Measurements from ENCODE around the gene UNC50.

The UNC50 gene

DNA sequence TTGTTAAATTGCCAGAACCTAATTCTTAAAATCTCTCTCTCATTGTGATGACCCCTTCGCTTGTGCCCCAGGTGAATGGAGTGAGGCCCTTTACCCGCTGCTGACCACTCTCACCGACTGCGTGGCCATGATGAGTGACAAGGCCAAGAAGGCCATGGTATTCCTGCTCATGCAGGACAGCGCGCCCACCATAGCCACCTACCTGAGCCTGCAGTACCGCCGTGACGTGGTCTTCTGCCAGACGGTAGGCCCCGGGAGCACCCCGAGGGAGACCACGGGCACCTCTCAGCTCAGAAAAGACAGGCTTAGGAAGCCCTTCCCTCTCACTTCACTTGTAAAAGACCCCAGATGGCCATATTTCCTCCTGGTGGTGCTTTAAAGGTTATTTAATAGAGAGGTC lies 45.0 kb upstream of the UNC50 start:
- Histone ChIP-seq H3K4me2 (ENCODE audit: insufficient read depth, low read length) (no peak overlapping the region), H4K20me1 (ENCODE audit: insufficient read depth, low read length) (no peaks in the 10 kb centered on the region), H3K27ac (ENCODE audit: low read length) (no peak overlapping the region), H2AFZ (ENCODE audit: low read depth, low read length) (no peak overlapping the region), H3K4me1 (ENCODE audit: insufficient read depth, low read length) (peaks cover 28% of the 10 kb centered on the region), H3K79me2 (ENCODE audit: insufficient read depth, low read length) (no peaks in the 10 kb centered on the region), H3K4me3 (ENCODE audit: low read depth in 1 of 2, low read length in 2 of 2) (no peak overlapping the region), H3K9me3 (ENCODE audit: insufficient read depth, low read length, severe bottlenecking) (no peaks in the 10 kb centered on the region), H3K27me3 (ENCODE audit: insufficient read depth, low read length, poor library complexity) (no peaks in the 10 kb centered on the region), H3K36me3 (ENCODE audit: insufficient read depth, low read length) (peaks cover 77% of the 10 kb centered on the region), H3K9ac (ENCODE audit: low read depth, low read length) (no peak overlapping the region)
- no peak for ATAC-seq (ENCODE audit: insufficient read depth, low read depth)
- DNase-seq, result no peak
- TF ChIP-seq, protein P1, sequence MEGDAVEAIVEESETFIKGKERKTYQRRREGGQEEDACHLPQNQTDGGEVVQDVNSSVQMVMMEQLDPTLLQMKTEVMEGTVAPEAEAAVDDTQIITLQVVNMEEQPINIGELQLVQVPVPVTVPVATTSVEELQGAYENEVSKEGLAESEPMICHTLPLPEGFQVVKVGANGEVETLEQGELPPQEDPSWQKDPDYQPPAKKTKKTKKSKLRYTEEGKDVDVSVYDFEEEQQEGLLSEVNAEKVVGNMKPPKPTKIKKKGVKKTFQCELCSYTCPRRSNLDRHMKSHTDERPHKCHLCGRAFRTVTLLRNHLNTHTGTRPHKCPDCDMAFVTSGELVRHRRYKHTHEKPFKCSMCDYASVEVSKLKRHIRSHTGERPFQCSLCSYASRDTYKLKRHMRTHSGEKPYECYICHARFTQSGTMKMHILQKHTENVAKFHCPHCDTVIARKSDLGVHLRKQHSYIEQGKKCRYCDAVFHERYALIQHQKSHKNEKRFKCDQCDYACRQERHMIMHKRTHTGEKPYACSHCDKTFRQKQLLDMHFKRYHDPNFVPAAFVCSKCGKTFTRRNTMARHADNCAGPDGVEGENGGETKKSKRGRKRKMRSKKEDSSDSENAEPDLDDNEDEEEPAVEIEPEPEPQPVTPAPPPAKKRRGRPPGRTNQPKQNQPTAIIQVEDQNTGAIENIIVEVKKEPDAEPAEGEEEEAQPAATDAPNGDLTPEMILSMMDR (IDR thresholded peaks at IDR 0.05; ENCODE audit: borderline replicate concordance, extremely low read depth, low read length, poor library complexity, severe bottlenecking), result no peak
- no peak for TF ChIP-seq EZH2 (IDR thresholded peaks at IDR 0.05; ENCODE audit: borderline replicate concordance, low read depth, low read length, severe bottlenecking)

DNA sequence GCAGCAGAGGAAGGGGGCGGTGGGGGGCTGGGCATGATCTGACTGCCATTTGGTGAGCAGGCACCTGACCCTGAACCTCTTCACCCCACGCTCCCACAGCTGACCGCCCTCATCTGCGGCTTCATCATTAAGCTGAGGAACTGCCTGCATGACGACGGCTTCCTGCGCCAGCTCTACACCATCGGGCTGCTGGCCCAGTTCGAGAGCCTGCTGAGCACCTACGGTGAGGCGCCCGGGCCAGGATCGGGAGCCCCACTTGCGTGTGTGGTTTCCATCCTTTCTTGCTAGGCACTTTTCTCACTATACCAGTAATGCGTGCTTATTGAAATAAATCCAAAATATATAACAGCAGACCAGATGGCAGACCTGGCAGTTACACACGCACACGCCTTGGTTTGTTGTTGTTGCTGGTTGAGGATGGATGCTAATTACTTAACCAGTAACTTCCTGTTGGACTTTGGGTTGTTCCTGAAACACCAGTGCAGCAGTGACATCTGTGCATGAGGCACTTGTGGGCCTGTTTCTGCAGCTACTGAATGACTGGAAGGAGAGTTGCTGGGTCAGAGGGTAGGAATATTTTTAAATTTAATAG lies 43.8 kb upstream of the UNC50 start:
- Histone ChIP-seq H3K27ac (ENCODE audit: low read length) (peak overlapping the region; percentile 60), H2AFZ (ENCODE audit: low read depth, low read length) (no peak overlapping the region), H3K79me2 (ENCODE audit: insufficient read depth, low read length) (no peaks in the 10 kb centered on the region), H3K4me1 (ENCODE audit: insufficient read depth, low read length) (peaks cover 28% of the 10 kb centered on the region), H3K9ac (ENCODE audit: low read depth, low read length) (peak overlapping the region; percentile 11; the same call in 1 of the 2 replicates), H3K36me3 (ENCODE audit: insufficient read depth, low read length) (peaks cover 80% of the 10 kb centered on the region), H3K9me3 (ENCODE audit: insufficient read depth, low read length, severe bottlenecking) (no peaks in the 10 kb centered on the region), H3K4me2 (ENCODE audit: insufficient read depth, low read length) (no peak overlapping the region), H4K20me1 (ENCODE audit: insufficient read depth, low read length) (no peaks in the 10 kb centered on the region), H3K27me3 (ENCODE audit: insufficient read depth, low read length, poor library complexity) (no peaks in the 10 kb centered on the region), H3K4me3 (ENCODE audit: low read depth in 1 of 2, low read length in 2 of 2) (no peak overlapping the region)
- ATAC-seq (ENCODE audit: insufficient read depth, low read depth), result peak; percentile 18; the same call in 2 of the 3 replicates
- TF ChIP-seq, protein P1 (IDR thresholded peaks at IDR 0.05; ENCODE audit: borderline replicate concordance, extremely low read depth, low read length, poor library complexity, severe bottlenecking), result no peak
- no peak for TF ChIP-seq EZH2 (IDR thresholded peaks at IDR 0.05; ENCODE audit: borderline replicate concordance, low read depth, low read length, severe bottlenecking)
- no peak for DNase-seq

DNA sequence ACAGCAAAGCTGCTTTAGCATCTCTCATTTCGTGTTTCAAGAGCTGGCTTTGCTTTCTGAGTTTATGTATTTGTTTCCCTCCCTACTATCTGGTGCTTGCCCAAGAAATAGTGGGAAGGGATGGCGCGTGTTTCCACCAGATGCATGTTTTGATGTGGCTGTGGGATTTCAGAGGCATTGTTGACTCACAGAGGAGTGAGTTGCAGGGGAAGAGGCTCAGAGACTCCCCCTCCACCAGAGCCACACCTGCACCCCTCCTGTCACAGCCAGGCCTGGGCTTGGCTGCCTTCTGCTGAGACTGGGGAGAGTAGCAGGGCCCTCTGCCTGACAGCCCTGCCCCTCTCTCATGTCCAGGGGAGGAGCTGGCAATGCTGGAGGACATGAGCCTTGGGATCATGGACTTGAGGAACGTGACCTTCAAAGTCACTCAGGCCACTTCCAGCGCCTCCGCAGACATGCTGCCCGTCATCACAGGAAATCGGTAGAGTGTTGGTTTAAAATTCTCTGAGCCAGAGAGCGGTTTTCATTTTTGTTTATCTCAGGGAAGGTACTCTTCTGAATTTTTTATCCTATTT lies 43.0 kb upstream of the UNC50 start:
- Histone ChIP-seq H2AFZ (ENCODE audit: low read depth, low read length) (no peak overlapping the region), H3K9me3 (ENCODE audit: insufficient read depth, low read length, severe bottlenecking) (no peaks in the 10 kb centered on the region), H3K4me1 (ENCODE audit: insufficient read depth, low read length) (peaks cover 28% of the 10 kb centered on the region), H3K27me3 (ENCODE audit: insufficient read depth, low read length, poor library complexity) (no peaks in the 10 kb centered on the region), H3K27ac (ENCODE audit: low read length) (peak overlapping the region; percentile 46), H3K79me2 (ENCODE audit: insufficient read depth, low read length) (no peaks in the 10 kb centered on the region), H3K4me2 (ENCODE audit: insufficient read depth, low read length) (no peak overlapping the region), H4K20me1 (ENCODE audit: insufficient read depth, low read length) (no peaks in the 10 kb centered on the region), H3K36me3 (ENCODE audit: insufficient read depth, low read length) (peaks cover 81% of the 10 kb centered on the region), H3K4me3 (ENCODE audit: low read depth in 1 of 2, low read length in 2 of 2) (no peak overlapping the region), H3K9ac (ENCODE audit: low read depth, low read length) (no peak overlapping the region)
- no peak for TF ChIP-seq EZH2 (IDR thresholded peaks at IDR 0.05; ENCODE audit: borderline replicate concordance, low read depth, low read length, severe bottlenecking)
- TF ChIP-seq, protein P1 (IDR thresholded peaks at IDR 0.05; ENCODE audit: borderline replicate concordance, extremely low read depth, low read length, poor library complexity, severe bottlenecking), result peak; percentile 36
- peak; percentile 85 for ATAC-seq (ENCODE audit: insufficient read depth, low read depth)
- DNase-seq, result peak; percentile 61
